ENCODE results near the gene ROS1. TPM values are rescaled to one million over a fixed set of nuclear protein-coding genes. Genes with fewer than 3 reads are reported as not detected.

ROS1 gene
- total RNA-seq, 1 donor from 2014 or later = not detected

GRCh38 chr6:117387454-117387974, 38.2 kb downstream of the ROS1 start:
- Histone ChIP-seq H3K4me1 (no peaks in the 10 kb centered on the region), H3K9me3 (no peaks in the 10 kb centered on the region), H3K4me3 (no peak overlapping the region), H3K27me3 (no peaks in the 10 kb centered on the region), H3K27ac (no peak overlapping the region), H3K36me3 (no peaks in the 10 kb centered on the region)
- intact Hi-C loops (cut with DNase I) = no loop called here
- no peak for TF ChIP-seq CTCF (IDR thresholded peaks at IDR 0.05)
- no peak for TF ChIP-seq POLR2AphosphoS5 (IDR thresholded peaks at IDR 0.05; ENCODE audit: insufficient read depth in 1 of 2, low read depth in 1 of 2)
- TF ChIP-seq POLR2A (IDR thresholded peaks at IDR 0.05) = no peak
- no peak for DNase-seq (ENCODE audit: extremely low spot score in 2 of 2)

GRCh38 chr6:117384659-117385058, 41.1 kb downstream of the ROS1 start:
- Histone ChIP-seq H3K27me3 (no peaks in the 10 kb centered on the region), H3K4me3 (no peak overlapping the region), H3K4me1 (no peaks in the 10 kb centered on the region), H3K27ac (no peak overlapping the region), H3K36me3 (no peaks in the 10 kb centered on the region), H3K9me3 (no peaks in the 10 kb centered on the region)
- TF ChIP-seq POLR2AphosphoS5 (IDR thresholded peaks at IDR 0.05; ENCODE audit: insufficient read depth in 1 of 2, low read depth in 1 of 2) (no peak), POLR2A (IDR thresholded peaks at IDR 0.05) (no peak), CTCF (IDR thresholded peaks at IDR 0.05) (no peak)
- intact Hi-C loops (cut with DNase I) = no loop called here
- no peak for DNase-seq (ENCODE audit: extremely low spot score in 2 of 2)

DNA sequence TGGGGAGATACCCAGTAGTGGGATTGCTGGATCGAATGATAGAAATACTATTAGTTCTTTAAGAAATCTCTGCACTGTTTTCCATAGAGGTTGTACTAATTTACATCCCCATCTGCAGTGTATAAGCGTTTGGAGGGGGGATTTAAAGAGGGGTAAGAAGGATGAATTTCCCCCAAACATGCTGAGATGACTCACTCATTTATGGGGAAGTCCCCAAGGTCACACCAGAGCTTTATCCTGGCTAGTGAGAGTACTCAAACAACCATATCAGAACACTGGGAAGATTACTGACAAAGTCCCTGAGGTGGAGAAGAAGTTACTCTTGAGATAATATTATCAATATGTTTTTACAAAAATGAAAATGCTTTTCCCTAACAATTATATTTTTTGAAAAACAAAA, 44.0 kb downstream of the ROS1 start:
- intact Hi-C loops (cut with DNase I) = no loop called here
- DNase-seq (ENCODE audit: extremely low spot score in 2 of 2) = no peak
- Histone ChIP-seq H3K4me3 (no peak overlapping the region), H3K27ac (no peak overlapping the region), H3K9me3 (no peaks in the 10 kb centered on the region), H3K36me3 (no peaks in the 10 kb centered on the region), H3K27me3 (no peaks in the 10 kb centered on the region), H3K4me1 (no peaks in the 10 kb centered on the region)
- no peak for TF ChIP-seq POLR2A (IDR thresholded peaks at IDR 0.05)
- TF ChIP-seq CTCF (IDR thresholded peaks at IDR 0.05) = no peak
- TF ChIP-seq POLR2AphosphoS5 (IDR thresholded peaks at IDR 0.05; ENCODE audit: insufficient read depth in 1 of 2, low read depth in 1 of 2) = no peak

- no peak for DNase-seq (ENCODE audit: extremely low spot score in 2 of 2)
- H3K4me3 ChIP-seq = no peak overlapping the region
- no peak overlapping the region for H3K27ac ChIP-seq
- intact Hi-C loops (cut with DNase I) = no loop called here
- no peaks in the 10 kb centered on the region for H3K9me3 ChIP-seq
- no peaks in the 10 kb centered on the region for H3K36me3 ChIP-seq
- H3K4me1 ChIP-seq = no peaks in the 10 kb centered on the region
- no peaks in the 10 kb centered on the region for H3K27me3 ChIP-seq
- TF ChIP-seq POLR2A (IDR thresholded peaks at IDR 0.05) = no peak
- TF ChIP-seq POLR2AphosphoS5 (IDR thresholded peaks at IDR 0.05; ENCODE audit: insufficient read depth in 1 of 2, low read depth in 1 of 2) = no peak
- no peak for TF ChIP-seq CTCF (IDR thresholded peaks at IDR 0.05)
These were observed 45.4 kb downstream of the ROS1 start for GRCh38 chr6:117380298-117380697.

DNA sequence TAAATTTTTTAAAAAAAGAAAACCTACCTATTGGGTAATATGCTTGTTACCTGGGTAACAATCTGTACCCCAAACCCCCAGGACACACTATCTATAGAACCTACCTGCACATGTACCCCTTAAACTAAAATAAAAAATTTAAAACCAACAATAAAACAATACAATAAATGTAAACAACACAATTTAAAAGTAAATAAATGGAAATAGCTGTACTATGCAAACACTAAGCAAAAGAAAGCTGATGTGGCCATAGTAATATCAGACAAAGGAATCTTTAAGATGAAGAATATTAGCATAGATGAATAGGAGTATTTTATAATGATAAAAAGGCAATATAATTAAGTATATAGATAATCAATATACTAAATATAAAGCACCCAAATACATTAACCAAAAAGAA, 50.3 kb downstream of the ROS1 start:
- no peak for TF ChIP-seq POLR2AphosphoS5 (IDR thresholded peaks at IDR 0.05; ENCODE audit: insufficient read depth in 1 of 2, low read depth in 1 of 2)
- no peak for TF ChIP-seq CTCF (IDR thresholded peaks at IDR 0.05)
- no peak for TF ChIP-seq POLR2A (IDR thresholded peaks at IDR 0.05)
- intact Hi-C loops (cut with DNase I) = no loop called here
- Histone ChIP-seq H3K9me3 (no peaks in the 10 kb centered on the region), H3K4me1 (no peaks in the 10 kb centered on the region), H3K4me3 (no peak overlapping the region), H3K27me3 (no peaks in the 10 kb centered on the region), H3K27ac (no peak overlapping the region), H3K36me3 (no peaks in the 10 kb centered on the region)
- no peak for DNase-seq (ENCODE audit: extremely low spot score in 2 of 2)

Measured in vagina (tissue), 2 donors.